Osteocyte (in vitro differentiated cells): Measurements from ENCODE around the gene LDB2. TPM values are rescaled to one million over a fixed set of nuclear protein-coding genes. Genes with fewer than 3 reads are reported as not detected.

ENCODE experiments used
- DNase-seq: peaks from one replicate; pipeline ENCODE4 v3.0.0; 2021; ENCODE audit warnings: mixed read lengths; ENCODE audit not compliant: unreplicated experiment; ENCODE audit errors: extremely low spot score
- H3K27ac Mint-ChIP-seq: one replicate; pipeline ENCODE4 v1.8.0; 2021; ENCODE audit warnings: mild to moderate bottlenecking, mixed read lengths; ENCODE audit not compliant: unreplicated experiment
- H3K27me3 Mint-ChIP-seq: one replicate; pipeline ENCODE4 v1.8.0; 2021; ENCODE audit warnings: mixed read lengths; ENCODE audit not compliant: unreplicated experiment
- H3K36me3 Mint-ChIP-seq: one replicate; pipeline ENCODE4 v1.8.0; 2021; ENCODE audit warnings: mixed read lengths; ENCODE audit not compliant: unreplicated experiment
- H3K4me1 Mint-ChIP-seq: one replicate; pipeline ENCODE4 v1.8.0; 2021; ENCODE audit warnings: mixed read lengths; ENCODE audit not compliant: unreplicated experiment
- H3K4me3 Mint-ChIP-seq: one replicate; pipeline ENCODE4 v1.8.0; 2021; ENCODE audit warnings: mild to moderate bottlenecking, moderate library complexity, mixed read lengths; ENCODE audit not compliant: unreplicated experiment
- H3K9me3 Mint-ChIP-seq: one replicate; pipeline ENCODE4 v1.8.0; 2021; ENCODE audit warnings: mixed read lengths; ENCODE audit not compliant: unreplicated experiment
- total RNA-seq: library from RNA; stranded (reverse); gene quantifications from 2 replicates; pipeline ENCODE4 v1.2.1, GENCODE V29; 2021
- TF ChIP-seq, protein P1 (sequence below): fragments of 200-600 bp; sonication (generic); IDR thresholded peaks from 2 replicates; pipeline ENCODE4 v1.5.0; 2021; ENCODE audit warnings: antibody characterized with exemption, mild to moderate bottlenecking, moderate library complexity

LDB2 gene
- total RNA-seq, 1 donor from 2014 or later = 8.7 TPM

DNA sequence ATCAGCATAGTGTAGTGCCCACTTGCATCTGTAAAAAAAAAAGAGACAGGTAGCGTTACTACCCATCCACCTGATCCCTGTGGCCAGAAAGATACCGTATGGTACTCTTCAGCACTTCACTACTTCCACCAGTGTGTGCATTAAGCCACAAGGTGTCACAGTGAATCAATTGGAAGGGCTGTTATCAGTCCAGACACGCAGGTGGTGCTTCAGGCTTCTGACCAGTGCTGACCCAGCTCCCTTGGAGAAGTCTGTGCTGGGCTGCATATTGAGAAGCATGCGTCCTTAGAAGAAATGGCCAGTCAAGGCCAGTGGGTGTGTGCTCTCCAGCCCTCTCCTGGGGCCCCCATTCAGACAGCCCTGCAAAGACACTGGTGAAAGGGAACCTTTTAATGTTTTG lies 10.6 kb downstream of the LDB2 start:
- TF ChIP-seq, protein P1, sequence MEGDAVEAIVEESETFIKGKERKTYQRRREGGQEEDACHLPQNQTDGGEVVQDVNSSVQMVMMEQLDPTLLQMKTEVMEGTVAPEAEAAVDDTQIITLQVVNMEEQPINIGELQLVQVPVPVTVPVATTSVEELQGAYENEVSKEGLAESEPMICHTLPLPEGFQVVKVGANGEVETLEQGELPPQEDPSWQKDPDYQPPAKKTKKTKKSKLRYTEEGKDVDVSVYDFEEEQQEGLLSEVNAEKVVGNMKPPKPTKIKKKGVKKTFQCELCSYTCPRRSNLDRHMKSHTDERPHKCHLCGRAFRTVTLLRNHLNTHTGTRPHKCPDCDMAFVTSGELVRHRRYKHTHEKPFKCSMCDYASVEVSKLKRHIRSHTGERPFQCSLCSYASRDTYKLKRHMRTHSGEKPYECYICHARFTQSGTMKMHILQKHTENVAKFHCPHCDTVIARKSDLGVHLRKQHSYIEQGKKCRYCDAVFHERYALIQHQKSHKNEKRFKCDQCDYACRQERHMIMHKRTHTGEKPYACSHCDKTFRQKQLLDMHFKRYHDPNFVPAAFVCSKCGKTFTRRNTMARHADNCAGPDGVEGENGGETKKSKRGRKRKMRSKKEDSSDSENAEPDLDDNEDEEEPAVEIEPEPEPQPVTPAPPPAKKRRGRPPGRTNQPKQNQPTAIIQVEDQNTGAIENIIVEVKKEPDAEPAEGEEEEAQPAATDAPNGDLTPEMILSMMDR = no peak

DNA sequence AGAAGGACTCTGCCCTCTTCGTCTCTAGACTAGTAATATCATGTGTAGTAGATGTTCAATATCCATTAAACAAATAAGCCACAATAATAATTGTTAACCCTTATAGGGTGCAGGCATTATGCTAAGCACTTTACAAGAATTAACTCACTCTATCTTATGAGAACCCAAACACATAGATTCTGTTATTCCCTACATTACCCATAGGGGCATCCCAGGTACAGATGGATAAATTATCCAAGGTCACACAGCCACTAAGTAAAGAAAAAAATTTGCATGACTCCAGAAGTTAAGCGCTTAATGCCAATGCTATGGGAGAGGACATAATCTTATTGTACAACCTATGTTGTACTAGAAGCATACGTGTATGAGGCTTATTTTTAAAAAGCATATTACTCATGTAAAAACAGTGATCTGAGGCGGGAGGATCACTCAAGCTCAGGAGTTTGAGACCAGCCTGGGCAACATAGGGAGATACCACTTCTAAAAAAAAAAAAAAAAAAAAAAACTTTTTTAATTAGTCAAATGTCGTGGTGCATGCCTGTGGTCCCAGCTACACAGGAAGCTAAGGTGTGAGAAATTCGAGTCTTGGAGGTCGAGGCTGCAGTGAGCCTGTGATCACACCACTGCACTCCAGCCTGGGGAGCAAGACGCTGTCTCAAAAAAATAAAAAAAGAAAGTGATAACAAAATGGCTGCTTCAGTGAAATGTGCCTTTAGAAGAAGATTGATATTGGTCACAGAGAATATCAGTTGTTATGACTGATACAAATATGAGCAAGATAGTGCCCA lies 13.6 kb downstream of the LDB2 start:
- no peaks in the 10 kb centered on the region for H3K36me3 Mint-ChIP-seq
- no peak overlapping the region for H3K27ac Mint-ChIP-seq
- H3K9me3 Mint-ChIP-seq = no peaks in the 10 kb centered on the region
- H3K4me3 Mint-ChIP-seq = no peak overlapping the region
- no peaks in the 10 kb centered on the region for H3K27me3 Mint-ChIP-seq
- no peak for DNase-seq
- TF ChIP-seq, protein P1 = no peak
- no peaks in the 10 kb centered on the region for H3K4me1 Mint-ChIP-seq

More for the DNA sequence above, 10.6 kb downstream of the LDB2 start:
- no peak overlapping the region for H3K27ac Mint-ChIP-seq
- H3K4me3 Mint-ChIP-seq = no peak overlapping the region
- H3K4me1 Mint-ChIP-seq = peaks cover 11% of the 10 kb centered on the region
- DNase-seq = no peak
- no peaks in the 10 kb centered on the region for H3K27me3 Mint-ChIP-seq
- H3K9me3 Mint-ChIP-seq = no peaks in the 10 kb centered on the region
- no peaks in the 10 kb centered on the region for H3K36me3 Mint-ChIP-seq

DNA sequence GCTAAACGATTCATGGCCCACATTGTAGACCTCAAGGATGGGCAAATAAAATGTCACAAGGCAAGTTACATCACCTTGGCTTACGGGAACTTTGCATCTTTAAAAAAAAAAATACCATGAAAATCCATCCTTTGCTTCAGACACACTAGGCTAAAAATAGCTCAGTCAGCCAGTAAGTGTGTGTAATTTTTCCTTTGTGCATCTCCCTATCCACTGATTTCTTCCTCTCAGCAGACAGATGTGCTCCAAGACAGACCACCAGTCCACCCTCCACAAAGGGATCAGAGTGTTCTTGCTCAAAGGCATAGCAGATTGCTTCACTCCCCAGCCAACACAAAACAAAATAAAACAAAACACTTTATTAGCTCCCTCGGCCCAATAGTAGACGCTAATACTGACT lies 14.6 kb downstream of the LDB2 start:
- TF ChIP-seq, protein P1 = no peak
- Mint-ChIP-seq H3K27ac (no peak overlapping the region), H3K36me3 (no peaks in the 10 kb centered on the region), H3K4me1 (no peaks in the 10 kb centered on the region), H3K27me3 (no peaks in the 10 kb centered on the region), H3K9me3 (no peaks in the 10 kb centered on the region), H3K4me3 (no peak overlapping the region)
- DNase-seq = no peak

DNA sequence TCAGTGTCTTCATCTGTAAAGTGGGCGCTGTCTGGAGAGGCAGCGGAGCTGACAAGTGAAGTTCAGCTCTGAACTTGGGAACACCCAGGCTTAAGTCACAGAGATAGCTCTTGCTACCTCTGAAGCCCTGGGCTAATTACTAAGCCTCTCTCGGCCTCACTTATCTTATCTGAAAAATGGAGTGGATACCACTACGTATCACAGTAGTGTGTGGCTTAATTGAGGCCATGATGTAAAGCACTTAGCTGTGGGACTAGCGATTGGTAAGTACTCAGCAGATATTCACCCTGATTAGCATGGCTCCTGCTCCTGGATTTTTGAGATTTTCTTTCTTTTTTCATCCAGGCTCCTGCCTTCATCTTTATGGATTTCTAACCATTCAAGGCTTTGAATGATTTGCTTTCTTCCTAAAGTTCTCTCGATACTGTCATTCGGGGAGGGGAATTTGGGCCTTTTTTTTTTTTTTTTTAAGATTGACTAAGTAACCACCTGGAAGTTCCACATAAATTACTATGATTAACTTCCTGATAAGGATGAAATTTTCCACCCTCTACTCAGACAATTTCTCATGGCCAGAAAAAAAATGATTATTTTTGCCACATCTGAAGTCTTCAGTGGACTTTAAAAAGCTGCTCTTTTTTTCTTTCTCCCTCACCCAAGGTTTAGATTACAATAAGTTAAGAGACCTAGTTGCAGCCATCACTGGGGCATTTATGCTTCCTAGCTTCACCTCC lies 17.1 kb downstream of the LDB2 start:
- Mint-ChIP-seq H3K27ac (no peak overlapping the region), H3K27me3 (no peaks in the 10 kb centered on the region), H3K4me1 (no peaks in the 10 kb centered on the region), H3K36me3 (no peaks in the 10 kb centered on the region), H3K9me3 (no peaks in the 10 kb centered on the region), H3K4me3 (no peak overlapping the region)
- no peak for DNase-seq
- TF ChIP-seq, protein P1 = no peak

DNA sequence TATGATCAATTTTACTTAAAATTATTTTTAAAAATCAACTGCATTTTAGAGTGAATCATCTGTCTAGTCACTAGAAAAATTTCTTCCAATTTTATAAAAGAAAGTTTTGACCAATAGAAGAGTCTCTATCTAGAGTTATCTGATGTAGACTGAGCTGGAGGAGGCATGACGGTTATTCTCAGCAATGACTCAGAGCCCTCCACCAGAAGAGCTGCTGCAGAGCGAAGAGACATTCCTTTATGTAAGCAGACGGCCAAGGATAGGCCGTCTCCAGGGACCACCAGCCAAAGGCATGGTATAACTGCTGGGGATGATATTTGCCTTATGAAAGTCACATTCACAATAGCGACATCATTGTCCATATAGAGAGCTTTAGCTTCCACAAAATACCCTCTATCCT lies 23.0 kb downstream of the LDB2 start:
- Mint-ChIP-seq H3K27ac (no peak overlapping the region), H3K9me3 (no peaks in the 10 kb centered on the region), H3K4me1 (peaks cover 9% of the 10 kb centered on the region), H3K4me3 (no peak overlapping the region), H3K27me3 (no peaks in the 10 kb centered on the region), H3K36me3 (no peaks in the 10 kb centered on the region)
- DNase-seq = no peak
- TF ChIP-seq, protein P1 = no peak
